Muscle of leg (tissue), 11 donors: ENCODE measurements around the gene SYNGR2. TPM values are rescaled to one million over a fixed set of nuclear protein-coding genes. Genes with fewer than 3 reads are reported as not detected.

Experiments
- DNase-seq: peaks from one replicate; pipeline ENCODE4 v3.0.0; 2013
- H3K27ac ChIP-seq: one replicate; pipeline ENCODE4 v1.5.1; 2013; ENCODE audit warnings: mild to moderate bottlenecking, low read length, control low read depth
- H3K27me3 ChIP-seq: one replicate; pipeline ENCODE4 v1.6.1; 2013; ENCODE audit warnings: low read length; ENCODE audit not compliant: control insufficient read depth, insufficient read depth
- H3K36me3 ChIP-seq: one replicate; pipeline ENCODE4 v1.6.1; 2013; ENCODE audit warnings: low read length; ENCODE audit not compliant: control insufficient read depth, insufficient read depth
- H3K4me1 ChIP-seq: one replicate; pipeline ENCODE4 v1.6.1; 2013; ENCODE audit warnings: low read length; ENCODE audit not compliant: control insufficient read depth, insufficient read depth
- H3K4me3 ChIP-seq: one replicate; pipeline ENCODE4 v1.5.1; 2013; ENCODE audit warnings: low read length, control low read depth
- H3K9me3 ChIP-seq: replicated peaks from 2 replicates; pipeline ENCODE4 v1.6.1; 2013; ENCODE audit warnings: low read depth, low read length; ENCODE audit not compliant: control insufficient read depth
- WGBS: methylation state at CpG from one replicate; pipeline ENCODE4 v1.1.5; 2013; ENCODE audit warnings: missing lambda C conversion rate; ENCODE audit not compliant: insufficient coverage; 5-methylcytosine and 5-hydroxymethylcytosine counted together
- polyA plus RNA-seq, 8 donors: library from polyadenylated mRNA; unstranded; fragments of 120-200 nt; gene quantifications; one replicate each; pipeline versions ENCODE4 v1.2.1 to v1.2.3, GENCODE V29; 2013; ENCODE audit warnings: inconsistent platforms in 1 of 8, low replicate concordance in 1 of 8; ENCODE audit not compliant: insufficient read length in 8 of 8, insufficient read depth in 1 of 8
- total RNA-seq: library from RNA; stranded (reverse); fragments of 120-200 nt; gene quantifications from one replicate; pipeline ENCODE4 v1.2.4, GENCODE V29; 2013

Gene SYNGR2
- total and polyA plus RNA-seq, 9 donors, result 31.4 to 103 (median 86.3) TPM

GRCh38 chr17:78128551-78129350, 39.6 kb upstream of the SYNGR2 start, which contains the start of gene TMC6:
TSS of gene TMC6 (minus strand) at chr17:78128755. CDS start at chr17:78126832, 1,923 bp downstream.
- H3K36me3 ChIP-seq, result peaks cover 19% of the 10 kb centered on the region
- H3K4me1 ChIP-seq, result peaks cover 86% of the 10 kb centered on the region
- H3K27ac ChIP-seq, result peak within 1 kb of the TSS; percentile 78
- no peaks in the 10 kb centered on the region for H3K9me3 ChIP-seq
- WGBS, result 3% methylated on average over 30 of the region's 54 CpGs
- H3K4me3 ChIP-seq, result peak within 1 kb of the TSS; percentile 68
- peak; percentile 61 for DNase-seq
- H3K27me3 ChIP-seq, result peaks cover 44% of the 10 kb centered on the region

GRCh38 chr17:78129351-78130089, 38.9 kb upstream of the SYNGR2 start:
- Histone ChIP-seq H3K27ac (peak overlapping the region; percentile 42), H3K36me3 (peaks cover 14% of the 10 kb centered on the region), H3K27me3 (peaks cover 49% of the 10 kb centered on the region), H3K4me1 (peaks cover 84% of the 10 kb centered on the region), H3K9me3 (no peaks in the 10 kb centered on the region), H3K4me3 (no peak overlapping the region)
- DNase-seq, result no peak
- 86% methylated on average over 3 of the region's 4 CpGs for WGBS

- H3K4me3 ChIP-seq, result no peak overlapping the region
- peaks cover 52% of the 10 kb centered on the region for H3K27me3 ChIP-seq
- no peaks in the 10 kb centered on the region for H3K9me3 ChIP-seq
- H3K4me1 ChIP-seq, result peaks cover 79% of the 10 kb centered on the region
- no peak for DNase-seq
- WGBS, result 57% methylated on average over 2 of the region's 5 CpGs
- peaks cover 9% of the 10 kb centered on the region for H3K36me3 ChIP-seq
- H3K27ac ChIP-seq, result peak overlapping the region; percentile 42
Observed at GRCh38 chr17:78130090-78130436, 38.3 kb upstream of the SYNGR2 start.

- Histone ChIP-seq H3K36me3 (peaks cover 5% of the 10 kb centered on the region), H3K9me3 (no peaks in the 10 kb centered on the region), H3K27me3 (peaks cover 52% of the 10 kb centered on the region), H3K27ac (peak within 1 kb of the TSS; percentile 42), H3K4me3 (peak within 1 kb of the TSS; percentile 14), H3K4me1 (peaks cover 74% of the 10 kb centered on the region)
- peak; percentile 55 for DNase-seq
- WGBS, result 59% methylated on average over 6 of the region's 10 CpGs
Observed at GRCh38 chr17:78130437-78131101, 37.8 kb upstream of the SYNGR2 start, which contains the start of gene TMC8. TSS of gene TMC8 (plus strand) at chr17:78130771. CDS start at chr17:78131589, 818 bp downstream.

GRCh38 chr17:78131172-78132083, 37.0 kb upstream of the SYNGR2 start:
- no peak for DNase-seq
- Histone ChIP-seq H3K27ac (no peak overlapping the region), H3K36me3 (no peaks in the 10 kb centered on the region), H3K9me3 (no peaks in the 10 kb centered on the region), H3K4me1 (peaks cover 65% of the 10 kb centered on the region), H3K4me3 (peak overlapping the region; percentile 14), H3K27me3 (peaks cover 52% of the 10 kb centered on the region)
- WGBS, result 11% methylated on average over 62 of the region's 74 CpGs

GRCh38 chr17:78132084-78132676, 36.2 kb upstream of the SYNGR2 start:
- H3K36me3 ChIP-seq, result no peaks in the 10 kb centered on the region
- peaks cover 58% of the 10 kb centered on the region for H3K4me1 ChIP-seq
- 12% methylated on average over 25 of the region's 38 CpGs for WGBS
- no peak overlapping the region for H3K27ac ChIP-seq
- H3K4me3 ChIP-seq, result peak overlapping the region; percentile 5
- no peaks in the 10 kb centered on the region for H3K9me3 ChIP-seq
- H3K27me3 ChIP-seq, result peaks cover 52% of the 10 kb centered on the region
- no peak for DNase-seq

- Histone ChIP-seq H3K4me3 (no peak overlapping the region), H3K4me1 (peaks cover 52% of the 10 kb centered on the region)
Observed at GRCh38 chr17:78132767-78133178, 35.6 kb upstream of the SYNGR2 start.

GRCh38 chr17:78133179-78133951, 35.0 kb upstream of the SYNGR2 start:
- Histone ChIP-seq H3K9me3 (no peaks in the 10 kb centered on the region), H3K36me3 (no peaks in the 10 kb centered on the region), H3K4me1 (peaks cover 47% of the 10 kb centered on the region), H3K27me3 (peaks cover 50% of the 10 kb centered on the region), H3K27ac (no peak overlapping the region), H3K4me3 (no peak overlapping the region)
- WGBS, result 77% methylated on average over 25 of the region's 30 CpGs
- no peak for DNase-seq

More at GRCh38 chr17:78132767-78133178, 35.6 kb upstream of the SYNGR2 start:
- H3K27me3 ChIP-seq, result peaks cover 51% of the 10 kb centered on the region
- H3K9me3 ChIP-seq, result no peaks in the 10 kb centered on the region
- 95% methylated on average over 6 of the region's 9 CpGs for WGBS
- no peak for DNase-seq
- no peak overlapping the region for H3K27ac ChIP-seq
- no peaks in the 10 kb centered on the region for H3K36me3 ChIP-seq
